Measurements from ENCODE around the gene TMSB4X. TPM values are rescaled to one million over a fixed set of nuclear protein-coding genes. Genes with fewer than 3 reads are reported as not detected.
"Not testable (repeated sequence)": the region's sequence is repeated elsewhere in the genome, so short reads cannot be mapped to it uniquely, and the experiment has no call there.

TMSB4X gene
- total RNA-seq, 1 experiment from 2014 or later, result 5,809 TPM

DNA sequence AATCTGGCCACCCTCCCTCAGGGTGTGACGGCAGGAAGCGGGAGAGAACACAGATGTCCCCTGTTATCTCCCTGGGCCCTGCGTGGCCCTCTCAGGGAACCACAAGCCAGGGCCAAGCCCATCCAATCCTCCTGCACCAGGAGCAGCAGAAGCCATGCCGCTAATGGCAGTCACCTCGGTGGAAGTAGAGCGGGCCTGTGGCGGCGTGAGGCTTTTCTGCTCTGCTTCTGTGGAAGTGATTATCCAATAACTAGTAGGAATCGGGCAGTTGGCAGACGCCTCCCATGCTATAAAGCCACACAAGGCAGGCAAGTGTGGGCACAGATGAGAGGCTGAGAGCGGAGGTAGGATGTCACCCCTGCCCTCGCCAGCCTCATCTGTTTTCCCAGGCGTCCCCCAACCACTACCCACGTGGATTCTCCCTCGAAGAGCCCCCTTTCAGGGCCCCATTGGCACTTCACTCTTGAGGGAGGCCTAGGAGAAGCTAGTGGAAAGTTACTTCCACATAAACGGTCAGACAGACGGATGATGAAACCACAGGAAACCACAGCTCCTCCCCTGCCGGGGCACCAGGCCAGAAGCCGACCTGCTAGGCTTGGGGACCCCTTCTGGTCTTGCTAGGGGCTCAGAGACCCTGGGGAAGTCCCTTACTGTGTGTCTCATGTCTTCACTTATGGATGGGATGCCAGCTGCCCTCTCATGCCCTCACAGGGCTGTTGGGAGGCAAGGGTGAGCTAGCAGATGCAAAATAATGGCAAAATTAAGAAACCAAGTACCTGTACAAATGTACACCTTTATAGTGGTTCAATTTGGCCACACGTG, 18.8 kb upstream of the TMSB4X start:
- DNase-seq (ENCODE audit: low read depth), result peak; percentile 84

DNA sequence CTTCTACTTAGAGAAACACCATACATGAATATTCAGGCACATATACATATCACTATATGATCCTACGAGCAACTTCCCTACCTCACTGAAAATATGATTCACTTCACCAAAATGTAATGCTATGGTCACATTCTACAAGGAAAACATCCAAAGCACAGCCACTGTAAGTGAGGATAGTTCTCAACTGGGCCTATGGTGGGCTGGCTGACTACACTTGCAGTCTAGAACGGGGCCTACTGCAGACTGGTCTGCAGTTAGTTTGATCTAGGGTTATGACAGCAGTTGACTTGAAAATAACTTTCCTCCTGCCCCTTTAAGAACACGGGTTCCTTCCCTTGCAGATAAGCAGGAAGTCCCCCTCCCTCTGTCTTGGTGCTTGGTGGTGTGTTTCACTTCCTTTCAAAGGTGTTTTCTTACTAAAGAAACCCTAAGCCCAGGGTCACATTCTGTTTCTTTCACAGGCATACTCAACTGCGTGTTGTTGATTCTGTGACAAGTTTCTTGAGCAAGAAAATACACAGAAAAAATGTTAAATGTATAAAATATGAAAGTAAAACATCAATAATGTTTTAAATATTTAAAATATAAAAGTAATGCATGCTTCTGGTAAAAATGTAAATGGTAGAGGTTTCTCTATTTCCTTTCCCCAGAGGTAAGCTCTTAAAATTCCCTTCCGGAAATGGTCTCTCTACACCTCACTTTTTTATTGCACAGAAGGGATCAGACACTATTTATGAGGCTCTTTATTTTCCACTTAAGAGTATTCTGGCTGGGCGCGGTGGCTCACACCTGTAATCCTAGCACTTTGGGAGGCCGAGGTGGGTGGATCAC, 18.0 kb upstream of the TMSB4X start:
- peak; percentile 76 for DNase-seq (ENCODE audit: low read depth)

DNA sequence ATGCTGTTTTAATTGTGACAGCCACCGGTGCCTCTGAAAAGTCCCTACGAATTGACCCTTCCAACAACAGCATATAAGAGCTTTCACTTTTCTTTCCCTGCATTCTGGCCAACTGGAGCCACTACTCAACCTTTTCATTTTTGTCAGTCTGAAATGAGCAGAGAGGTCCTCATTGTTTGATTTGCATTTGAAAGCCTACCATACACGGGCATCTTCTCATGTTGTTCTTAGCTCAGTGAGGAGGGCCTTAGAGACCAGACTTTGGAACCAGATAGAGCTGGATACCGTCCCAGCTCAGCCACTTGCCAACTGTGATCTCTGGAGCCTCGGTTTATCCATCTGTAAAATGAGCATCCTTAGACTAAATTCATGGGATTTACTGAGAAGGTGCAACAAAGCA, 16.9 kb upstream of the TMSB4X start:
- no peak for DNase-seq (ENCODE audit: low read depth)

DNA sequence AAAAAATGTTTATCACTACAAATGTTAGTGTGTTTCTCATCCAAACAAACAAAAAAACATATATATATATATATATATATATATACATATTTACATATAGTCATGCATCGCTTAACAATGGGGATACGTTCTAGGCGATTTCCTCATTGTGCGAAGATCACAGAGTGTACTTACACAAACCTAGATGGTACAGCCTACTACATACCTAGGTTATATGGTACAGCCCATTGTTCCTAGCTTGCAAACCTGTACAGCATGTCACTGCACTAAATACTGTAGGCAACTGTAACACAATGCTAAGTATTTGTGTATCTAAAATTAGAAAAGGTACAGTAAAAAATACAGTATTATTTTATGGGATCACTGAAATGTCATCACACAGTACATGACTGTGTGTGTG, 16.4 kb upstream of the TMSB4X start:
- no peak for DNase-seq (ENCODE audit: low read depth)

DNA sequence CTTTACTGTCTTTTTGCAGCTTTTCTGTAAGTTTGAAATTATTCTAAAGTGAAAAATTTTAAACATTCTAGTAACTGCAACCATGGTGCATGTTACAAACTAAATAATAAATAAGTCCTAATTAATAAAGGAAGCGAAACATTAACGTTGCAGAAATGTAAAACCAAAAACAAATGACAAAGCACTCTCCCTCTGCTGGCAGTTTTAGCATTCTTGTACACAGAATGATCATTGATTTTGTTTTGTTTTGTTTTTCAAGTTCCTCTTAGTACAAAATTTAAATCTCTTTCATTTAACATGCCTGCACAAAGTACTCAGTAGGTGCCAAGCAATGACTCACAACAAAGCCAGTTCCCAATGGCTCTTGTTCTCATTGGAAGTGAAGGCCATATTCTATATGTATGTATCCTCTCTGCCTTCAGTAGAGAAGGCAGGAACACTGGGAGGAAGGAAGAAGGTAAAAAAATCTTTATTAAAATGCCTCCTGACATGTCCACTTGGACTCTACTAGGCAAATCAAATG, 13.7 kb upstream of the TMSB4X start:
- DNase-seq (ENCODE audit: low read depth), result no peak

DNA sequence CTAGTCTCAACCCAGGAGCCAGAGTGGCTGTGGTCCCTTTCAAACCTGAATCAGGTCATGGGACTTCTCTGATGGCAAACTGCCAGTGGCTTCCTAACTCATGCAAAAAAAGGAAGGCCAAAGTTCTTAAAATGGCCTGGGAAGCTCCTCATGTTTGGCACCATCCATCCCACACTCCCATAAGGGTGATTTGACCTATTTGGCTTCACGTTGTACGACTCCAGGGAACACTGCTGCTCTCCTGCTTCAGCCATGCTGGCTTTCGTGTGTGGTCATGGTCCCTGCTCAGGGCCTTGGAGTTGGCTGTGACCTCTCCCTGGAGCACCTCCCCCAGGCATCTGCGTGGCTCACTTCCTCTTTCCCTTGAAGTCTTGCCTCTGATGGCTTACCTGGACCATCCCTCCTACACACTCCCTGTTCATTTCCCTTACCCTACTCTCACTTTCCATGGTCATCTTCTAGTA, 12.8 kb upstream of the TMSB4X start:
- no peak for DNase-seq (ENCODE audit: low read depth)

DNA sequence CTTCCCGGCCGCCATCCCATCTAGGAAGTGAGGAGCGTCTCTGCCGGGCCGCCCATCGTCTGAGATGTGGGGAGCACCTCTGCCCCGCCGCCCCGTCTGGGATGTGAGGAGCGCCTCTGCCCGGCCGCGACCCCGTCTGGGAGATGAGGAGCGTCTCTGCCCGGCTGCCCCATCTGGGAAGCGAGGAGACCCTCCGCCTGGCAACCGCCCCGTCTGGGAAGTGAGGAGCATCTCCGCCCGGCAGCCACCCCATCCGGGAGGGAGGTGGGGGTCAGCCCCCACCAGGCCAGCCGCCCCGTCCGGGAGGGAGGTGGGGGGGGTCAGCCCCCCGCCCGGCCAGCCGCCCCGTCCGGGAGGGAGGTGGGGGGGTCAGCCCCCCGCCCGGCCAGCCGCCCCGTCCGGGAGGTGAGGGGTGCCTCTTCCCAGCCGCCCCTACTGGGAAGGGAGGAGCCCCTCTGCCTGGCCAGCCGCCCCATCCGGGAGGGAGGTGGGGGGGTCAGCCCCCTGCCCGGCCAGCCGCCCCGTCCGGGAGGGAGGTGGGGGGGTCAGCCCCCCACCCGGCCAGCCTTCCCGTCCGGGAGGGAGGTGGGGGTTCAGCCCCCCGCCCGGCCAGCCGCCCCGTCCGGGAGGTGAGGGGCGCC, 11.6 kb upstream of the TMSB4X start:
- not testable (repeated sequence) for DNase-seq (ENCODE audit: low read depth)

DNA sequence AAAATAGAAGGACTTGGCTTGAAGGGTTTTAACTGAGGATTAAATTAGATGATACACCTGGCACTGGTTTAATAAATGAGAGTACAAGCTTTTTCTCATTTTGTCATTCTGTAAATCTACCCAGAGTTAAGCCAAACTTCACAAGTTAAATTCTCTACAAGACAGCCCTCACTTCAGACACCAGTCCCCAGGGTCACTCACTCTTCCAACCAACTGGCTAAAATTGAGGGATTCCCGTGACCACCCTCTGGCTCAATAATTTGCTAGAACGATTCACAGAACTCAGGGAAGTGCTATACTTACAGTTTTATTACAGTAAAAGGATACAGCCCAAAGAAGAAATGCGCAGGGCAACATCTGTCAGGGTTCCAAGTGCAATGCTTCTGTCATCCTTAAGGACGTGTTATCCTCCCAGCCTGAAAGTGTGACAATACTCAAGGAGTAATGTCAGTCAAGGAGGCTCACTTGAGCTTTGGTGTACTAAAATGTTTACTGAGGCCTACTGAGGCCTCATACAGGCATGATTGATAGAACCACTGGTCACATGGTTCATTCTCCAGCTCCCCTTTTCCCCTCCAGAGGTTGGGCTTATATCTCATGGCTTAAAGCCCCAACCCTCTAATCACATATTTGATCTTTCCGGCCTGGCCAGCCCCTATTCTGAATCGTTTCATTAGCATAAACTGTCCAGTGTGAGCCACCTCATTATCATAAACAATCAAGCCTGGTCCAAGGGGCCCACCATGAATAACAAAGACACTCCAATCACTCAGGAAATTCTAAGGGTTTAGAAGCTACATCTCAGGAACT, 9.6 kb upstream of the TMSB4X start:
- DNase-seq (ENCODE audit: low read depth), result no peak

DNA sequence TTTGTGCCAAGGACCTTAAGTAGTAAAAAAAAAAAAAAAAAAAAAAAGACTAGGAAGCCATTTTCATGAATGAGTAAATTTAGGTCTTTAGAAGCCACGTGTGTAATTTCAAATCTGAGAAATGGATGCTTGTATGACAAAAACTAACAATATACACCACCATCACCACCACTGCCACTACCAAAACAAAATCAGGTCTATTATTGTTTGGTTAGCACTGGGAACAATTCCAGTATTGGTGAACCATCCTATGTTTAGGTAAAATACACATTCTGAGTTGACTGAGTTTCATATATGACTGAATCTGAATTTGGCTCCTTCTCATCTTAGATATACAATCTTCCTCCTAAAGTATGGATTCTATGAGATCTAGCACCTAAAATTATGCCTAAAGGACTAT, 8.8 kb upstream of the TMSB4X start:
- DNase-seq (ENCODE audit: low read depth), result no peak

DNA sequence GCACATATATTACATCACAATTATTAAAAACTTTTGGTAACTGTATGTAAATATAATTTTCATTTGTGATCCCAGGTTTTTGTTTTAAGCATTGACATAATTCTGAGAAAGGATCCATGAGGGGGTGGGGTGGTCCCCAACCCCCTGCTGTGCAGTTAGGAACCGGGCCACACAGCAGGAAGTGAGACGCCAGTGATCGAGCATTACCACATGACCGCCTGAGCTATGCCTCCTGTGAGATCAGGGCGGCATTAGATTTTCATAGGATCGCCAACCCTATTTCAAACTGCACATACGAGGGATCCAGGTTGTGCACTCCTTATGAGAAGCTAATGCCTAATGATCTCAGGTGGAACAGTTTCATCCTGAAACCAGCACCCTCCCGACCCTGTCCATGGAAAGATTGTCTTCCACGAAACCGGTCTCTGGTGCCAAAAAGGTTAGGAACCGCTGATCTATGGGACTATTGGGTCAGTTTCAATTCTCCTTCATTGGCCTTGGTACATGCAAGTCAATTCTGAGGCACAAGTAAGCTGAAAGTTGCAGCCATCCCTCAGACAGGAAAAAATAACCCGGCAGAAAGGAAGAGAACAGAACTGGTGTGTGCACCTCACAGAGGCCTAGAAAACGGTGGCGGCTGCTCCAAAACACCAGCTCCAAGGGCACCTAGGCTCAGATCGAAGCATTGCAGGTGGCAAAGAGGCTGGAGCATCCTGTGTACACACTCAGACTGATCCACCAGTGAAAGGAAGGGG, 7.0 kb upstream of the TMSB4X start:
- DNase-seq (ENCODE audit: low read depth), result no peak

DNA sequence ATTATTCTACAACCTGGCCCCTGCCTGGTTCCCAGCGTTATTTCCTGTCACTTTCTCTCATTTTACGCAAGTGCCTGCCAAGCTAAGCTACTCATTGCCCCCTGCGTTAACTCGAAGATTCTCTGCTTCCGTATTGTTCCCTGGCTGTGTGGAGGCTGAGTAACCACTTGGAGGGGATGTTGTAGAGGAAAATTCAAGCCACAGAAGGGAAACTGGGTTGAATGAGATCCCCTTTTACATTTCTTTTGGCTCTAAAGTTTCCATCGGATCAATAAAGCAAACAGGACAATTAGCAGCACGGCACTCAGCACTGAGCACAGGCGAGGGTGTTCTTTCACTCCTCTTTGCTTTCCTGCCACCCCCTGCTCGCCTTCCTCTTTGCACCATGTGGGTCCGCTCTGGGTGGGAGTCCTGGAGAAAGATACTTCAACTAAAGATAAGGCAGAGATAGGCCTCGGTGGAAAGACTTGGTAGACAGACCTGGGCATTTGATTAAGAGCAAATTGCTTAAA, 4.2 kb upstream of the TMSB4X start:
- DNase-seq (ENCODE audit: low read depth), result peak; percentile 72

DNA sequence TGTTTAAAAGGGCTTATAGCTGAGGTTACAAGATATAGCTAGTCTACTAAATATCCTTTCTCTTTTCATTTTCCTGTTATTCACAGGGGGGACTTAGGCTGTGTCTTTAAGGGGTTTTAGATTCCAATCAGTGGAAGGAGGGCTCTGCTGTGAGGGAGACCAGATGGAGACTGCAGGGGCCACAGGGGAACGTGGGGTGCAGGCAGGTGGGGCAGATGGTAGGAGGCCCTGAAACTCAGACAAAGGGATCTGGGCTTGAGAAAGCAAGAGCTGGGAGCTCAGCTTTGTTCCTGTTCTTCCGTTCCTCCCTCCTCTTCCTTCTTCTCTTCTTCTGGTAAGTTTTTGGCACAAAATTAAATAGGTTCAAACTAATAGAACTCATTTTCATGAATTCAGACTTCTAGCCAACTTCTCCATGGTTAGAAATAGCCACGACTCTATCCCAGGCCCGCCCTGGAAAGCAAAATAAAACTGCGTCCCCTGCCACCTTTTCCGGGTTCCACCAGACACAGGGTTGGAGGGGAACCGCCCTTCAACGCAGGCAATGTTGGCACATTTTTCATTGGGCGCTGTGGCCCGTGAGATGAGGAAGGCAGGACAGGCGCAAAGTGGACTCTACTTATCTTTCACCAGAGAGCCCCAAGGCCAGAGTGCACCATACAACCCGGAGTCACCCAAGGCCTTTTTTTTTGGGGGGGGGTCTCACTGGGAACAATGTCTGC, 3.5 kb upstream of the TMSB4X start:
- no peak for DNase-seq (ENCODE audit: low read depth)

DNA sequence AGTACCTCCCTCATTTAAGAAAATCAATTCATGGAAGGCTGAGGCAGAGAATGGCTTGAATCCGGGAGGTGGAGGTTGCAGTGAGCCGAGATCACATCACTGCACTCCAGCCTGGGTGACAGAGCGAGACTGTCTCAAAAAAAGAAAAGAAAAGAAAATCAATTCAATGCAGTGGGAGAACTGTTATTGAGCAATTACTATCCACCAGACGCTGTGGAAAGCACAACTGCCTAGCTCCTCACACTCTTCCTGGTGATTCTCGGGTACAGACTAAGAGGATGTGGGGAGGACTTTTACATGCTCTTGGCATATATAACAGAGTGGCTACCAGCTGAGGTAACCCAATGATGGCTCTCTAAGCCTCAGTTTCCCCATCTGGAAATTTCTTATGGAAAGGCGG, 2.7 kb upstream of the TMSB4X start:
- no peak for DNase-seq (ENCODE audit: low read depth)

DNA sequence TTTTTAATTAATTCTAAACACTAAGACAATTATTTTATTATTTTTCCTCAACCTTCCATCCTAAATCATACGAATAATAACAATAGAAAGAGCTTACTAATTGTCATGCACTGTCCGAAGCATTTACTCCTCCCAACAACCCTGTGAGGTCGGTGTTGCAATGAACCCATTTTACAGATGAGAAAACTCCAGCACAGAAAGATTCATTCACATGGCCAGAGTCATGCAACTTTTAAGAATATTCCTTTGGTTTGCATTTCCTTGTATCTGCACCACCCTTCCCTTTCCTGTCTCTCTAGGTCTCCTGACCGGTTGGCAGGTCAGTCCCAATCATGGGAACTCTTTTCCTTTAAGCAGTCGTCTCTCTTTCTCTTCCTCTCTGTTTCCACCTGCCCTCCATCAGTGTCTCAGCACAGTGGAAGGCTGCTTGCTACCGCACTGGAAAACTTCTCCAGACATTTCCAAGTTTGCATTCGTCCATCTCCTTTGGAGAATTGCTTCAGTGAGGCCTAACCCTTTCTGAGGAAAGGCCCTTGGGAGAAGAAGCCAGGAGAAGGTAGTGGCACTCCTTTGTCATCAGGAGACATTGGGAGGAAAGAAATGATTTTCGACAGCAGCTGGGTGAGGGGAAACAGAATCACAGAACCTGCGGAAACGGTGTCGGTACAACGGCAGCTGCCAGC, 1.9 kb upstream of the TMSB4X start:
- no peak for DNase-seq (ENCODE audit: low read depth)

DNA sequence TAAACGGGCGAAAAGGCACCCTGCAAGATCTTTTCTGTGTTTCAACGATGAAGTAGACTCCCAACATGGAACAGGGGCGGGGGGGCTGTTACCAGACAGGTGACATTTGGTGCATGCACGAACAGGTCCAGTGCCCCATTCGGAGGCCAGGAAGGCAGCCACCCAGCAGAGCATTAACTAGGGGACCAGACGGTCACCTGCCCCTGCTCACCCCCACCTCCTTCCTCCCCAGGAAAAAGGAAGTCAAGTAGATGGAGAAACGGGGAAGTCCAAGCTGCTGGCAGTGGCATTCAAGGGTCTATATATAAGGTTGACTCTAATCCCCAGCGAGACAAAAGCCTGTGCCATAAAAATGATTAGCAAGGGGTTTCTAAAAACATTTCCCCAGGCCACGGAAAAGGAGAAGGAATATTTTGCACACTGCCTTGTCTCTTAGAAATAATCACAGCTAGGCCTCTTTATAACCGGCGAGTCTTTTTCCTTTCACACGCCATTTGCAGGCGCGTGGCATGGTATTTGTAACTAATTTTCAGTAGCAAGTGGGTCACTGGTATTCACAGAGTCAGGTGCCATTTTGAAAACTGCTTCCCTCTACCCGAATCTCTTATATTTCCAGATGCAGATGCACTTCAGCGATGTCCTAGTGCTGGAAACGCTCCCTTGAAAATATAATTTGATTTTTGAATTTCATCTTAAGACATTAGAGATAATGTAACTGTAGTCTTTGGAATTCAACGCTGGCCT, 1.2 kb upstream of the TMSB4X start:
- no peak for DNase-seq (ENCODE audit: low read depth)

DNA sequence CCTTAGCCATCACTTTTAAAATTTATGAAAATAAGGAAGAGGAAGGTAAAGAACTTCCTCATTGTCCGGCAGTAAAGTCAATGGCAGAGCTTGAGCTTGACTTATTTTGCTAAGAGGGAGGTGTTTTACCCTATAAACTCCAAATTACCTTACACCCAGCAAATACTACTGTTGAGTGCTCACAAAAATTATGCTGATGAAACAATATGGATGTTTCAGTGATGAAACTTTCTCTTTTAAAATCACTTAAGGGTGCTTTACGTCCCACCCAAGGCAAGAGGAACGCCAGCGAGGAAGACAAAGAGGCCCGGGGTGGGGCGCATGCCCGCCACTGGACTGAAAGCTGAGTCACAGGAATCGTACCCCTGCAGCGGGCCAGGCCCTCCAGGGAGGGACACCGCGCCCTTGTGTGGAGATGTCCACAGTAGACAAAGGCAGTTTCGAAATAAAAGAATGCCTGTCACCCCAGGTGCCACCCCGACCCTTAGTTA, 560 bp upstream of the TMSB4X start:
- DNase-seq (ENCODE audit: low read depth), result peak; percentile 72

DNA sequence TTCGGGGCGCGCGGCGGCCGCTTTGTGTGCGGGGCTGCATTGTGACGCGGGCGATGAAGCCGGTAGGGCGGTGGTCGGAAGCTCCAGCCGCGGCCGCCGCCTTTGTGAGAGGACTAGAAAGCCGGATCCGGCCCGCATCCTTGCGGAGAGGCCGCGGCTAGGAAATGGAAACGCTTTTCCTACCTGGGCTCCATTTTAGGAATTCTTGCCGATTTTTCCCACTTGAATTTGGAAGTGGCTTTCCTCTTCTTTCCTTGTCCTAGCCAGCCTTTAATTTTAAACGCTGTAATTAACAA, 708 bp downstream of the TMSB4X start:
- no peak for DNase-seq (ENCODE audit: low read depth)

DNA sequence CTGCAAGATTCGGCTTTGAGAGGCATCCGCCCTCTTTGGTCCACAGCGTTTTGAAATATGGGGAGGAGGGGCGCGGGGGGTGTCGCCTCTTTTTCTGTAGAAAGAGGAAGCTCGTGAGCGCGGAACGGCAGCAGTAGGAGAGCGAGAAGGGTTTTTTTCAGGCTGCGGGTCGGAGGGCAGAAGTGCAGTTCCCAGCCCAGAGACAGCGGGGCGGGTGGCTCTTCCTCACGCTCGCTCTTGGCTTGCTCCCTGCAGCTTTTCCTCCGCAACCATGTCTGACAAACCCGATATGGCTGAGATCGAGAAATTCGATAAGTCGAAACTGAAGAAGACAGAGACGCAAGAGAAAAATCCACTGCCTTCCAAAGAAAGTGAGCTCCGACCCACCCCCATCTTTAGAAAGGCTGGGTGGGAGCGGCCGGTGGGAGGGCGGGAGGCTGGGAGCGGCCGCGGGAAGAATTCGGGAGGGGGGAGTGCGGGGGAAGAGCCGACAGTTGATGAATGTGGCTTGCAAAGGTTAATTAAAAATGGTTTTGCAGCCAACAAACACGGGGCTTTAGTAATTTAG, 1.2 kb downstream of the TMSB4X start:
- peak; percentile 47 for DNase-seq (ENCODE audit: low read depth)

Data from M059J (cell line).